Stromal cell of bone marrow (primary cell): ENCODE results near the gene ZNF160.
"Not testable (repeated sequence)": the region's sequence is repeated elsewhere in the genome, so short reads cannot be mapped to it uniquely, and the experiment has no call there.

ENCODE experiments used
- DNase-seq: peaks from one replicate; pipeline ENCODE4 v3.0.0-alpha.2; 2012; ENCODE audit warnings: low read depth

ZNF160 gene

DNA sequence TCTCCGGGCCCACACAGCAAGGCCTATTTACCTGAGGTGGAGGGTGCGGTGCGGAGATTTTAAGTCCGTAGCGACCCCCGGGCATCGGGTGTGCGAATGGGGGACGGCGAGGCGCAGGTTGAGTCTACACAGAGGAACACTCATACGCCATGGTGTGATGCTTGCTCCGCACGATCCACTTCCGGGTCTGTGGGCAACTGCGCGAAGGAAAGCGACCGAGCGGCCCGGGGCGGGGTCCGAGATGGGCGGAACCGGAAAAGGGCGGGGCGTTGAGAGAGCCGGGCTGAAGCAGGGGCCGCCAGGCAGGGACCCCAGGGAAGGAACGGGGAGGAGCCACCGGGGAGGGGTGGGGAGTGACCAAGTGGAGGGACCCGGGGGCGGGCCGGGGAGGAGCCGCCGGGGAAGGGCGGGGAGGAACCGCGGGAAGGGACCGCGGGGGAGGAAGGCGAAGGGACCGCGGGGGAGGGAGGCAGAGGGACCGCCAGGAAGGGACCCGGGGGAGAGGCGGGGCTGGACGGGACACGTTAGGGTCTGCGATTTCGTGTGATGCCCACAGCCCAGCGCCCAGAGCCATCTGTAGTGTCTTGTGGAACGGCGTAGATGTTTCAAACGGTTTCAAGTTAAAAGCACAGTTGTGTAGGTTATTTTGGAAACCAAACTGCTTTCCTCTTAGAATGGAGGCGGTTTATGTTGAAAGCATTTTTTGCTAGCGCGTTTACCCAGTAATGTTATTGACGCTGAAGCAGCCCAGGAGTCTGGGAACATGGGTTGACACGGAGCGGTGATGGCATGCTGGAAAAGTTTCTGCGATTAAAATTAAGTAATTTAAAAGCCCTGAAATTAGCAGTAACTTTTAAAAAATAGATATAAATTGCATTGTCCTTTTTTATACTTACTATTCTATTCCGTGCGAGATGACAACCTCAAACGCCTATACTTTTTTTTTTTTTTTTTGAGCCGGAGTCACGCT, at the start of gene ZNF160:
Gene ZNF160, minus strand, starts transcription at position 189 of the 970 bp plus-strand sequence. CDS start 17,146 bp downstream, outside the sequence.
- DNase-seq: peak; percentile 95

- no peak for DNase-seq
These were observed 44.4 kb upstream of the ZNF160 start for GRCh38 chr19:53147645-53148044.

DNA sequence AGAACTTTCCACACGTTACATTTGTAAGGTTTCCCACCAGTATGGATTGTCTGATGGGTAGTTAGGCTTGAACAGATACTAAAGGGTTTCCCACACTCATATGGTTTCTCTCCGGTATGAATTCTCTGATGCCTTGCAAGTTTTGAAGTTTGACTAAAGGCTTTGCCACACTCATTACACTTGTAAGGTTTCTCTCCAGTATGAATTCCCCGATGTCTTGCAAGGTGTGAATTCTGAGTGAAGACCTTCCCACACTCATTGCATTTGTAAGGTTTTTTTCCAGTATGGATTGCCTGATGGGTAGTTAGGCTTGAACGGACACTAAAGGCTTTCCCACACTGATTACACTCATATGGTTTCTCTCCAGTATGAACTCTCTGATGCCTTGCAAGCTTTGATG, 37.1 kb upstream of the ZNF160 start:
- DNase-seq: no peak

GRCh38 chr19:53136432-53136831, 33.2 kb upstream of the ZNF160 start:
- no peak for DNase-seq

- peak; percentile 67 for DNase-seq
These were observed 29.1 kb upstream of the ZNF160 start, which contains the start of gene ZNF415 for GRCh38 chr19:53132141-53132991. TSS of gene ZNF415 (minus strand) at chr19:53132910. CDS start at chr19:53122676, 10,234 bp downstream.

DNA sequence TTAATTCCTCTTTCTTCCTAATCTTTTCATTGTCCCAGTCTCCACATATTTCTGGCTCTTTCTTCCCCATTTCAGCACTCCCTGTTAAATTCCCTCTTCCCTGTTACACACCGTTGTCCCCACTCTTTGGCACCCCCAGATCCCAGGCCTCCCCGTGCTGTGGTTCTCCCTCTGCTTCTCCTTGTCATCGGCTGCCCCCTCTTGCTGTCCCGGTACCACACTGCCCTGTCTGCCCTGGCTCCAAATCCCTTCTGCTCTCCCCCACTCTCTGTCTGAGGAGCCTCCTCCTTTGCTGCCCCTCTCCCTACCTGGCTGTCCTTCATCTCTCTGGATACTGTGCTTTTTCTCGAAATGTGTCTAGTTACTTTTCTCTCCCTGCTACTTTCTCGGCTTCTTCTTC, 28.5 kb upstream of the ZNF160 start:
- no peak for DNase-seq

GRCh38 chr19:53131085-53131590, 27.9 kb upstream of the ZNF160 start:
- DNase-seq: no peak

GRCh38 chr19:53130506-53130905, 27.3 kb upstream of the ZNF160 start:
- no peak for DNase-seq

DNA sequence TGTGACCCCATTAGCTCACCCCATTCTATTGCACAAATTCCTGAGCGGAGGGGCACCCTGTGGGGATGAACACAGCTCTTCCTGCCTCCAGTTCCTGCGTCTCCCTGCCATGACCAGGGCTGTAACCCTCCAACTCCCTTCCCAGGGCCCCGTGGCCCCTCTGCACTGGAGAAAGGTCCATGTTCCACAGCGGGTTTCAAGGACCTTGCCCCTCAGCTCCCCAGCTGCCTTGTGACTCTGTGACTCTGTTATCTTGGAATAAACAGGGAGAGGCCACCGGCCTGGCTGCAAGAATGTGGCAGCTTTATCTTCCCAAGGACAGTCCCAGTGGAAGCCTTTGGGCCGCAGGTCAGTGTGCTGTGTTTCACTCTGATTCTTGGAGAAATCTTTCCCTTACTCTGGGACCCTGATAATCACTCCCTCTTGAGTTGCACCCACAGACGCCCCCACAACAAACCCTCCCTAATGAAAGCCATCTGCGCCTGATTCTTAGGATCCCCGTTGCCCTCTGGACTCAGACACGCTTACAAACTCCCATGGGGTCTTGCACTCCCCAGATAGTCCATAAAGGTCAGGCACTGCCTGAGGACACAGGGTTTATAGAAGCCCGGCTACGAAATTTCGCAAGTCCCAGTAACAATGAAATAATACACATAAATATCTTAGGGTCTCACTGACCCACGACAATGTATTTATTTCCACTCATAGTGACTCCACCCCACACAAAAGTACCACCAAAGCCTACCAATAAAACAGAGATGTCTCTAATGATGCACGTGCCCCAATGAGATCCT, 23.7 kb upstream of the ZNF160 start:
- DNase-seq: not testable (repeated sequence)

GRCh38 chr19:53123400-53123799, 20.2 kb upstream of the ZNF160 start:
- DNase-seq: no peak

- DNase-seq: no peak
These were observed 9.1 kb upstream of the ZNF160 start for GRCh38 chr19:53112286-53112685.

DNA sequence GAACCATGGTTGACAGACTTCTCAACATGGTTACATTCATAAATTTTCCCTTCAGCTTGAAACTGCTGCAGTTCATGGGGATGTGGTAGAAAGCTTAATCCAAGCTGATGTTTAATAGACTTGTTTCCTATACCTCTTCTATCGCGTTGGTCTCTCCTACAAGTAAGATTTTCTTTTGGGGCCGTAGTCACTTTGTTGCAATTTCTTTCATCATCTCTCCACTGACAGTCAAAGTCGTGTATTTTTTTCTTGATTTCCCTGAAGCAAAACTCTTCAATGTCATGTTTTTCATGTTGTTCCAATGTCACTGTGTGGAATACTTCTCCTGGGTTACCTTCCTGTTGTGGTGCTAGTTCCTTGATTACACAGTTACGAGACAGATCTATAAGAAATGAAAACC, 6.3 kb upstream of the ZNF160 start:
- DNase-seq: no peak

- peak; percentile 11 for DNase-seq
These were observed 427 bp downstream of the ZNF160 start for GRCh38 chr19:53102756-53103233.

DNA sequence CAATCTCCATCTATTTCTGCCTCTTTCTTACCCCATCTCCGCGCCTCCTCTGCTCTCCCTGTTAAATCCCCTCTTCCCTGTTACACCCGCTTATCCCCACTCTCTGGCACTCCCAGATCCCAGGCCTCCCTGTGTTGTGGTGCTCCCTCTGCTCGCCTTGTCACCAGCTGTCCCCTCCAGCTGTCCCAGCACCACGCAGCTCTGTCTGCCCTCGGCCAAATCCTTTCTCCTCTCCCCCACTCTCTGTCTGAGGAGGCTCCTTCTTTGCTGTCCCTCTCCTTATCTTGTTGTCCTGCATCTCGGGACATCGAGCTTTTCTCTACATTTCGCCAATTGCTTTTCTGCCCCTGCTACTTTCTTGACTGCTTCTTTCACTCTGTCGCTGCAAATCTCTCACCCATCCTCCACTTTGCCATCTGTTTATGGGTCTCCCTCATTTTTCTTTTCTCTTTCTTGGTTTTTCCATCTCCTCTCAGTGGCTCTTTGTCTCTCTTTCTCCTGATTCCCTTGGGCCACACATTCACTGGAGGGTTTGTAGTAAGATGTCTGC, 941 bp downstream of the ZNF160 start:
- DNase-seq: no peak

- no peak for DNase-seq
These were observed 1.7 kb downstream of the ZNF160 start for GRCh38 chr19:53101518-53101917.

DNA sequence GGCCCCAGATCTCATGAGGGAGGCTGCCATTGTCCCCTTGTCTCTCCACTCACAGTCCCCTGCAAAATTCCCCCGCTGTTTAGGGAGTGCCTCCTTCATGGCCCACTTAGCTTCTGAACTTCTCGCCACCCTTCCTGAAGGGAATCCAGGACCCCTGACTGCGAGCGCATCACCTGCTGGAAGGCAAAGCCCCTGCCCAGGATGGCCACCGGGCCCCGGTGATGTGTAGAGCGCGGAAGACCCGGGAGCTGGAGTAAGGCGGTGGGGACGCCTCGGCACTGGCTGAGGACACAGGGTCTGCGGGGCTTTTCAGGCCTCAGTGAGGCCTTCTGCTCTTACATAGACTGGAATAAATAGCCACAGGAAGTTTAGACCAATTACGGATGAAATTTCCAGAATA, 4.7 kb downstream of the ZNF160 start:
- not testable (repeated sequence) for DNase-seq

DNA sequence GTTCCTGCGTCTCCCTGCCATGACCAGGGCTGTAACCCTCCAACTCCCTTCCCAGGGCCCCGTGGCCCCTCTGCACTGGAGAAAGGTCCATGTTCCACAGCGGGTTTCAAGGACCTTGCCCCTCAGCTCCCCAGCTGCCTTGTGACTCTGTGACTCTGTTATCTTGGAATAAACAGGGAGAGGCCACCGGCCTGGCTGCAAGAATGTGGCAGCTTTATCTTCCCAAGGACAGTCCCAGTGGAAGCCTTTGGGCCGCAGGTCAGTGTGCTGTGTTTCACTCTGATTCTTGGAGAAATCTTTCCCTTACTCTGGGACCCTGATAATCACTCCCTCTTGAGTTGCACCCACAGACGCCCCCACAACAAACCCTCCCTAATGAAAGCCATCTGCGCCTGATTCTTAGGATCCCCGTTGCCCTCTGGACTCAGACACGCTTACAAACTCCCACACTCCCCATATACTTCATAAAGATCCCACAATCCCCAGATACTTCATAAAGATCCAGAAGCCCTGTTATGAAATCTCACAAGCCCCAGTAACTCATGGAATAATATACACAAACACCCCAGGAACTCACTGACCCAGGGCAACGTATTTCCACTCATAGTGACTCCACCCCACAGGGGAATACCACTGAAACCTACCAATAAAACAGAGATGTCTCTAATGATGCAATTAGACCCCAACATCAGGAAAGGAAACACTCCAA, 6.1 kb downstream of the ZNF160 start:
- not testable (repeated sequence) for DNase-seq

- DNase-seq: not testable (repeated sequence)
These were observed 6.6 kb downstream of the ZNF160 start for GRCh38 chr19:53096579-53096978.

DNA sequence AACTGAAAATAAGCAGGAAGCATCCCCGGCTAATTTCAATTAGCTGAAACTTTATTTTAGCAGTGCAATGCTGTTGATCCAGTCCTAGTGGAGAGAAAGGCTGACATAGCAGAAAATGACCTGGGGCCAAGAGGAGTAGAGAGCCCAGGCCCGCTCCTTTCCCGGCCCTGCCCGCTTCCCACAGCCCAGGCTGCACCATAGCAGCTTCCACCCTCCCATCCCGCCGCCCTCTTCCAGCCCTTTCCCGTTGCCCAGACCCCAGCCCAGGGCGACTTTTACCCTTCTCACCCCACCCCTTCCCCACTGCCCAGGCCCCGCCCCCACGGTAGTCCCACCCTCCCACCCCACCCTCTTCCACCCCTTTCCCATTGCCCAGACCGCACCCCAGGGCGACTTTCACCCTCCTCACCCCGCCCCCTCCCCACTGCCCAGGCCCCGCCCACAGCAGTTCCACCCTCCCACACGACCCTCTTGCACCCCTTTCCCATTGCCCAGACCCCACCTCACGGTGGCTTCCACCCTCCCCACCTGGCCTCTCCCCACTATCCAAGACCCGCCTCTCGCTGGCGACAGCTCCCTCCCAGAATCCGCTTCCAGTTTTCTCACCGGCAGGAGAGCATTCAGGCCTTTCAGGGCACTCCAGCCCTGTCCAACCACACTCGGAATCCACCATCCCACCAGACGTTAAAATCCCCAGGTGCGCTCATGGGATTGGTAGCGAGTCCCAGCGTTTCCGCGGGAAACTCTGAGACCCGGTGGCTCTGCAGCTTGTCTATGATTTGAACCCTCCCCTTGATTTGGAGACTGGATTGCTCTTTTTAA, 8.3 kb downstream of the ZNF160 start:
- no peak for DNase-seq

DNA sequence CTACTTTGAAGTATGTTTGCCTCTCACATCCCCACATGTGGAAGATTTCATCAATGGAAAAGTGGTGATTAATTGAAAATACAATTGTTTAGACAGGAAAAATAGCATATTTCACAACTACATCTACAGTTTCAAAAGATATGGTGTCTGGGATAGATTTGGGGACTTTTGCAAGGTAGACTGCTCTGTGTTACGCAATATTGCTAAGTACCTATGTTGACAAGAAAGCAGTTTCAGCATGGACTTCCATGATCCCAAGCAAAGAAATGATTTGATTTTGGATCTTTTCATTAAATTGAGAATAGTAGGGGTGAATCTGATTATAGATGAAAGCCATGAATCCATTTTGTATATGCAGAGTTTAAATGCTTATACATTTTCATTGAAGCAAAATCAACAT, 10.5 kb downstream of the ZNF160 start:
- no peak for DNase-seq
